PC-3 (cell line): ENCODE data around the gene FES. TPM values are rescaled to one million over a fixed set of nuclear protein-coding genes. Genes with fewer than 3 reads are reported as not detected.

Experiments
- ATAC-seq: fragments of 200-7000 bp; cut with Tn5 transposase; 2 replicates; pipeline ENCODE4 v1.9.1; 2020; ENCODE audit warnings: mild to moderate bottlenecking, moderate library complexity
- BruUV-seq: library from RNA; stranded (reverse); fragments of 400-500 nt; replicated peaks from 2 replicates; lab custom pipeline; 2021; lab: Mats Ljungman, UMichigan
- CTCF ChIA-PET: fragments of 300-600 bp; sonication (Branson Sonifier 250); formaldehyde crosslinking; loops from one replicate; lab custom pipeline; 2022; ENCODE audit warnings: antibody characterized with exemption; lab: Charles Lee
- POLR2A ChIA-PET: fragments of 300-600 bp; sonication (Branson Sonifier 250); formaldehyde crosslinking; loops from one replicate; lab custom pipeline; 2022; ENCODE audit warnings: antibody characterized with exemption; ENCODE audit not compliant: unreplicated experiment; lab: Charles Lee
- DNase-seq: peaks from one replicate; pipeline ENCODE4 v3.0.0-alpha.2; 2015
- H2AFZ ChIP-seq: fragments of 300-600 bp; sonication (generic); 2 replicates; pipeline ENCODE4 v1.6.0; 2016; ENCODE audit warnings: antibody characterized with exemption, low read length
- H3F3A ChIP-seq: fragments of 300-600 bp; sonication (generic); one replicate; pipeline ENCODE4 v1.6.0; 2017; ENCODE audit warnings: antibody characterized with exemption, low read length, control low read depth, mild to moderate bottlenecking; ENCODE audit not compliant: unreplicated experiment
- H3K27ac ChIP-seq: fragments of 300-600 bp; sonication (generic); 2 replicates; pipeline ENCODE4 v1.5.1; 2016; ENCODE audit warnings: mild to moderate bottlenecking, low read length
- H3K27me3 ChIP-seq: fragments of 300-600 bp; sonication (generic); 2 replicates; pipeline ENCODE4 v1.6.1; 2016; ENCODE audit warnings: low read length, mixed read lengths
- H3K36me3 ChIP-seq: fragments of 300-600 bp; sonication (generic); 2 replicates; pipeline ENCODE4 v1.6.1; 2016; ENCODE audit warnings: low read depth, mixed run types, low read length, mixed read lengths
- H3K4me1 ChIP-seq: fragments of 300-600 bp; sonication (generic); 2 replicates; pipeline ENCODE4 v1.5.1; 2016; ENCODE audit warnings: low read length; ENCODE audit not compliant: insufficient read depth
- H3K4me2 ChIP-seq: fragments of 300-600 bp; sonication (generic); 2 replicates; pipeline ENCODE4 v1.6.0; 2016; ENCODE audit warnings: low read length
- H3K4me3 ChIP-seq: fragments of 300-600 bp; sonication (generic); 2 replicates; pipeline ENCODE4 v1.5.1; 2016; ENCODE audit warnings: mild to moderate bottlenecking, low read length, mixed read lengths
- H3K79me2 ChIP-seq: fragments of 300-600 bp; sonication (generic); 2 replicates; pipeline ENCODE4 v1.6.1; 2017; ENCODE audit warnings: low read length, mixed read lengths
- H3K9ac ChIP-seq: fragments of 300-600 bp; sonication (generic); 2 replicates; pipeline ENCODE4 v1.6.0; 2016; ENCODE audit warnings: mild to moderate bottlenecking, low read length
- H3K9me2 ChIP-seq: fragments of 300-600 bp; sonication (generic); replicated peaks from 2 replicates; pipeline ENCODE4 v1.6.1; 2016; ENCODE audit warnings: mixed run types, low read length, mixed read lengths
- H3K9me3 ChIP-seq: fragments of 300-600 bp; sonication (generic); 2 replicates; pipeline ENCODE4 v1.6.1; 2016; ENCODE audit warnings: low read length, mixed read lengths
- H4K20me1 ChIP-seq: fragments of 300-600 bp; sonication (generic); 2 replicates; pipeline ENCODE4 v1.6.1; 2016; ENCODE audit warnings: low read length, mixed read lengths
- CTCF ChIP-seq: fragments of 300-600 bp; sonication (generic); conservative IDR thresholded peaks from 2 replicates; pipeline ENCODE4 v1.5.1; 2017; ENCODE audit warnings: antibody characterized with exemption, low read depth, mild to moderate bottlenecking, low read length
- EZH2 ChIP-seq: fragments of 300-600 bp; sonication (generic); IDR thresholded peaks from one replicate; pipeline ENCODE4 v1.6.1; 2017; ENCODE audit warnings: antibody characterized with exemption, mild to moderate bottlenecking, low read length; ENCODE audit not compliant: unreplicated experiment
- EZH2phosphoT487 ChIP-seq: fragments of 300-600 bp; sonication (generic); IDR thresholded peaks from 2 replicates; pipeline ENCODE4 v1.6.1; 2018; ENCODE audit warnings: mild to moderate bottlenecking, antibody characterized with exemption, low read length, borderline replicate concordance
- intact Hi-C: fragments of 100-400 bp; cut with micrococcal nuclease; formaldehyde crosslinking; loops from 2 replicates; pipeline ENCODE4 v1.9.0; 2023
- total RNA-seq: library from RNA; depleted of rRNA; stranded (reverse); fragments of >200 nt; gene quantifications from 2 replicates; pipeline ENCODE4 v1.2.3, GENCODE V29; 2014

Gene FES
- total RNA-seq, 1 experiment from 2014 or later = 2.8 TPM

DNA sequence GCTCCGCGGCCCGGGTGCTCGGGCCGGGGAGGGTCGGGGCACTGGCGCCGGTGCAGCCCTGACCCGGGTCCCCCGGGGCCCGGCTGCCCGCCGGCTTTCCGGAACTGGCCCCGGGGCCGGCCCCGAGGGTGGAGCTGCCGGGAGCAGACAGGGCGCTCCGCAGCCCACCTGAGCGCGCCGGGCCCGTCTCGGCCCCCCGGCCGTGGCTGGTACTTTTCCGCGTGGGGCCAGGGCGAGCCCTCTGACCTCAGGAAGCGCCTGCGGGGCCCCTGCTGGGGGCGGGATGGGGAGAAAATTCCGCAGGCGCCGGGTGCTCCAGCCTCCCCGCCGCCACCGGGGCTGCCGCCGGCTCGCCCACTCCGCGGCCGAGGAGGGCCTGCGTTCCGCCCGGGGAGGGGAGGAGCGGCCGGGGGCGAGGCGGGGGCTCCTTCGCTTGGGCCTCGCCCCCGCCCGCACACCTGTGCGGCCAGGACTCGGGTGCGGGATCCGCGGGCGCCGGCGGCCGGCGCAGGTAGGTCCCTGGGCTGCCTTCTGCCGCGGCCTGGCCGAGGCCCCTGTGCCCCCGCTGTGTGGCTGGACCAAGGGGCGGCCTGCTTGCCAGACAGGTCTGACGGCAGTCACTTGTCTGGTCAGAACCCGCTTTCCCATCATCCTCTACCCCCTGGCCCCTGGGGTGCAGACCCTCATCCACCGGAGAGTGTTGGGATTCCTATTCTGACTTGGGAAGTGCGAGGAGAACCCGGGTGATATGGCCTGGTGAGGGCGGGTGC, 12.4 kb upstream of the FES start:
- peak overlapping the region; percentile 97 for H3K4me2 ChIP-seq
- CTCF ChIA-PET = no interaction called here
- peak overlapping the region; percentile 68 for H3K4me3 ChIP-seq
- DNase-seq (no peak), ATAC-seq (peak; percentile 1; the same call in 1 of the 2 replicates)
- TF ChIP-seq EZH2phosphoT487 = no peak
- no peak for TF ChIP-seq EZH2
- no peak for TF ChIP-seq CTCF
- H3K27me3 ChIP-seq = no peaks in the 10 kb centered on the region
- H3K4me1 ChIP-seq = peaks cover 60% of the 10 kb centered on the region
- H3K79me2 ChIP-seq = peaks cover 52% of the 10 kb centered on the region
- BruUV-seq = no TSS peak
- peaks cover 4% of the 10 kb centered on the region for H3F3A ChIP-seq
- H2AFZ ChIP-seq = peak overlapping the region; percentile 35; the same call in 1 of the 2 replicates
- POLR2A ChIA-PET = no interaction called here
- H3K9me3 ChIP-seq = no peaks in the 10 kb centered on the region
- H3K9ac ChIP-seq = peak overlapping the region; percentile 75
- H3K36me3 ChIP-seq = no peaks in the 10 kb centered on the region
- no peaks in the 10 kb centered on the region for H3K9me2 ChIP-seq
- intact Hi-C loops = loop anchor here (5.0 kb wide), 1 partner anchor 155 kb away; the partner anchor contains the start of gene BLM
- peak overlapping the region; percentile 80 for H3K27ac ChIP-seq
- peaks cover 15% of the 10 kb centered on the region; the same call in 1 of the 2 replicates for H4K20me1 ChIP-seq

GRCh38 chr15:90872486-90873184, 11.7 kb upstream of the FES start:
- H3K4me1 ChIP-seq = peaks cover 55% of the 10 kb centered on the region
- H3K79me2 ChIP-seq = peaks cover 52% of the 10 kb centered on the region

More at GRCh38 chr15:90872486-90873184, 11.7 kb upstream of the FES start:
- Histone ChIP-seq H3K9me2 (no peaks in the 10 kb centered on the region), H3K9ac (peak overlapping the region; percentile 75), H3K4me3 (peak overlapping the region; percentile 68), H3F3A (peaks cover 4% of the 10 kb centered on the region), H3K9me3 (no peaks in the 10 kb centered on the region), H3K27me3 (no peaks in the 10 kb centered on the region), H3K36me3 (no peaks in the 10 kb centered on the region), H4K20me1 (peaks cover 15% of the 10 kb centered on the region; the same call in 1 of the 2 replicates), H3K4me2 (peak overlapping the region; percentile 97), H3K27ac (peak overlapping the region; percentile 80), H2AFZ (peak overlapping the region; percentile 35; the same call in 1 of the 2 replicates)
- POLR2A ChIA-PET = no interaction called here
- TSS peak; percentile 52 for BruUV-seq
- peak; percentile 33 for ATAC-seq
- DNase-seq = peak; percentile 69
- CTCF ChIA-PET = no interaction called here
- intact Hi-C loops = loop anchor here (5.0 kb wide), 1 partner anchor 155 kb away; the partner anchor contains the start of gene BLM
- TF ChIP-seq EZH2phosphoT487 (no peak), EZH2 (no peak), CTCF (no peak)
